PFSK-1 (cell line): ENCODE data around the gene FNDC5.

Source experiments
- POLR2AphosphoS5 ChIP-seq: IDR thresholded peaks from 2 replicates; pipeline ENCODE4 v1.6.1; 2012; ENCODE audit warnings: low read depth, mild to moderate bottlenecking, control low read depth, low read length, moderate library complexity
- REST ChIP-seq, 2 experiments: IDR thresholded peaks; 2 replicates each; pipeline versions ENCODE4 v1.6.1 to v1.8.0; 2011 to 2012; ENCODE audit warnings: low read depth in 2 of 2, low read length in 2 of 2, control low read depth in 1 of 2, inconsistent platforms in 1 of 2, mild to moderate bottlenecking in 1 of 2, moderate library complexity in 1 of 2; ENCODE audit not compliant: insufficient read depth in 1 of 2
- SIN3A ChIP-seq: IDR thresholded peaks from 2 replicates; pipeline ENCODE4 v1.6.1; 2012; ENCODE audit warnings: mild to moderate bottlenecking, low read length, moderate library complexity, borderline replicate concordance; ENCODE audit not compliant: insufficient read depth
- TAF1 ChIP-seq: IDR thresholded peaks from 2 replicates; pipeline ENCODE4 v1.6.1; 2012; ENCODE audit warnings: low read length, control low read depth, borderline replicate concordance; ENCODE audit not compliant: insufficient read depth

- TF ChIP-seq POLR2AphosphoS5: no peak
- TF ChIP-seq TAF1: no peak
- no peak for TF ChIP-seq REST (IDR thresholded peaks at IDR 0.05; ENCODE audit: insufficient read depth in 1 of 2, low read depth in 2 of 2, low read length in 2 of 2)
- TF ChIP-seq SIN3A: no peak
These were observed 47.5 kb upstream of the FNDC5 start for GRCh38 chr1:32918179-32918578.
